Measurements from ENCODE around the gene GDAP1L1. TPM values are rescaled to one million over a fixed set of nuclear protein-coding genes. Genes with fewer than 3 reads are reported as not detected.

Gene GDAP1L1
- polyA plus RNA-seq, 1 donor from 2014 or later: not detected

DNA sequence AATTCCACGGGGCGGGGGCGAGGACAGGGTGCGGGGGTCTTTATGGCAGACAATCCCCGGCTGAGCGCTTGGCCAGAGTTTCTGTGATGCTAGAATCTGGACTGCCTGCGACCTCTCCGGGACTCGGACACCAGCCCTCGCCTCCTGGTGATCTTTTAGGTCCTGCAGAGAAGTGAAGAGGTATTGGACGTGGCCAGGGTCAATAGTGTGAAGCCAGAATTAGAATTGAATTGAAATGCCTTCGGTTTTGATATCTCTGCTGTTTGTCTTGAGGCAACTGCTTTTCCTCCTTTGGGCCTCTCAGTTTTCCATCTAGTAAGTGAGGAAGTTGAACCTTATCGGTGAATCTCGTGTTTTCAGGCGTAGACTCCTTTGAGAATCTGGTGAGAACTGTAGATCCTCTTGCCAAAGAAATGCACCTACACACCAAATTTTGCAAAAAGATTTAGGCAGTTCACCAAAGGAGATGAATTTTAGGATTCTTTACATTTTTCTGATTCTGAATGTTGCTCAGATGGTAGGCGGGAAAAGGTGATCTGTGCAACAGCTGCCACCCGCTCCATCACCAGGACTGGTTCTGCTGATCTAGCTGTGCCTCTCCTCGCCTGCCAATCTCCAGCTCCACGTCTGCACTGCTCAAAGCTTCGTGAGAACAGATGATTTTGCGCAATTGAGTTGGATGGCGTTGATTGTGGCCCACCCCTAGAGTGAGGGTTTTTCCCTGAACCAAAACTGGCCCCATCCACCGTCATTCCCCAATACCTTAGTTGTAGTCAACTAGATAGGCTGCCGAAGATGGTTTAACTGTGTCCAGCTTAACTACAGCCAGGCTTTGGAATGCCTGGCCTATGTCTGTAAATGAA lies 35.7 kb upstream of the GDAP1L1 start:
- Mint-ChIP-seq H3K27ac (peak overlapping the region; percentile 92 to 98 (median 98)), H3K4me1 (peaks cover 41 to 51% (median 42%) of the 10 kb centered on the region in 3 donors), H3K36me3 (peaks cover 6% of the 10 kb centered on the region), H3K27me3 (no peaks in the 10 kb centered on the region), H3K9me3 (no peaks in the 10 kb centered on the region), H3K4me3 (peak overlapping the region; percentile 87 to 95 (median 92))

DNA sequence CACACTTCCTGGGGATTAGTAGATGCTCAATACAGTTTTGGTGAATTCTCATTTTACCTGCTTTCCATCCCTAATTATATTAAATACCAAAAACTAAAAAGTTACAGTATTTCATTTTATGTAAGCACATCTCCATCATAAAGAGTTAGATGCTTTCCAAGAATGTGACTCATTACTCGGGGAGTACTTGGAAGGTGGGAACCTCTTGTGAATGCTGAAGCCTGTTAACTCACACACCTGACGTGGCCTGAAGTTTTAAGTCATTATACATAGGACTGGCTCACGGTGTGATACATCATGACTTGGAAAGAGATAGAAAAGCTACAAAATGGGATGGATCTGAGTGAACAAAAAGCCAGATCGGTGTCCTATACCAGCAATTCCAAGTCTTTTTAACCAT lies 34.3 kb upstream of the GDAP1L1 start:
- H3K4me3 Mint-ChIP-seq: no peak overlapping the region
- H3K4me1 Mint-ChIP-seq: peaks cover 33 to 46% (median 39%) of the 10 kb centered on the region in 3 donors
- peak overlapping the region in 2 of 3 donors; percentile 92 to 98 for H3K27ac Mint-ChIP-seq
- H3K27me3 Mint-ChIP-seq: no peaks in the 10 kb centered on the region
- peaks cover 5% of the 10 kb centered on the region for H3K36me3 Mint-ChIP-seq
- no peaks in the 10 kb centered on the region for H3K9me3 Mint-ChIP-seq

GRCh38 chr20:44215125-44215524 lies 32.0 kb upstream of the GDAP1L1 start:
- Mint-ChIP-seq H3K4me1 (peaks cover 26 to 37% (median 32%) of the 10 kb centered on the region in 3 donors), H3K9me3 (no peaks in the 10 kb centered on the region), H3K27me3 (no peaks in the 10 kb centered on the region), H3K4me3 (peak overlapping the region in 2 of 4 donors; percentile 5 to 34), H3K27ac (peak overlapping the region in 2 of 3 donors; percentile 12 to 65), H3K36me3 (peaks cover 6% of the 10 kb centered on the region)

- H3K36me3 Mint-ChIP-seq: peaks cover 6% of the 10 kb centered on the region
- H3K9me3 Mint-ChIP-seq: no peaks in the 10 kb centered on the region
- H3K27me3 Mint-ChIP-seq: no peaks in the 10 kb centered on the region
- peak overlapping the region in 3 of 4 donors; percentile 60 to 85 (median 84) for H3K4me3 Mint-ChIP-seq
- peaks cover 17 to 27% (median 24%) of the 10 kb centered on the region in 3 donors for H3K4me1 Mint-ChIP-seq
- H3K27ac Mint-ChIP-seq: peak overlapping the region in 2 of 3 donors; percentile 41 to 48
Measured at GRCh38 chr20:44217342-44218092, 29.6 kb upstream of the GDAP1L1 start.

DNA sequence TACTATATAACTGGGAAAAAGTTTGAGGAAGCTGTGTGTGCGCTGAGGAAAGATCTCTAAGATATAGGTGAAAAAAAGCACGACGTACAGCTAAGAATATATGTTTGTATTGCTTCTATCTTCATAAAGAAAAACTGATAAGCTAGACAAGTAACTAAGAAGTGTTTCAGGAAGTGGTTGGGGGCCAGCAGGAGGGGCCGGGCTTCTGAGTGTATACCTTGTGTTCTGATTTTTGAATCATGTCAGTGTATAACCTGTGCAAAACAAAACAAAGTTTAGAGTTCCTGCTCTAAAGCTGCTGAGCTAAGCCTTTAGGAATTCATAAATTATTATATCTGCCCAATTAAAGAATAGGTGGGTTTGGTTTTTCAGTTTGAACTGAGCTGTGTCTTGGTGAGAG lies 28.7 kb upstream of the GDAP1L1 start:
- Mint-ChIP-seq H3K36me3 (peaks cover 6% of the 10 kb centered on the region), H3K27ac (peak overlapping the region in 2 of 3 donors; percentile 12 to 48), H3K4me1 (peaks cover 17 to 27% (median 24%) of the 10 kb centered on the region in 3 donors), H3K27me3 (no peaks in the 10 kb centered on the region), H3K4me3 (peak overlapping the region in 2 of 4 donors; percentile 11 to 44), H3K9me3 (no peaks in the 10 kb centered on the region)

DNA sequence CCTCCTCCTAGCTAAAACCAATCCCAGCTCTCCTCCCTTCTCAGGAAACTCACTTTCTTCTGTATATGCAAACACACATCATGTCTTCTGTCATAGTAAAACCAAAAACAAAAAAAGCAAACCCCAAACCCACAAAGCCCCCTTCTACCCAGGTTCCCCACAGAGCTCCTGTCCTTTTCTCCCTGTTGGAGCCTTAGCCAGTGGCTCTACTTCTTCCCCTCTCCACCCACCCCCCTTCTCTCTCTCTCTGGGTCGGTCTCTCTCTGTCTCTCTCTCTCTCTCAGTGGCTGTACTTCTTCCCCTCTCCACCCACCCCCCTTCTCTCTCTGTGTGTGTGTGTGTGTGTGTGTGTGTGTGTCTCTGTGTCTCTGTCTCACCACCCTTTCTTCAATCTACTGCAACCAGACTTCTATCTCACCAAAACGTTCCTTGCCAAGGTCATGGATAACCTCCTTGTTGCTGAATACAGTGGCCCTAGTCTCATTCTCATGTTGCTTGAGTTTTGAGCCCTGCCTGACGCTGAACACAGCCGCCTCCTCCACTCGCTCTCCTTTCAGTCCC lies 27.9 kb upstream of the GDAP1L1 start:
- H3K9me3 Mint-ChIP-seq: no peaks in the 10 kb centered on the region
- H3K4me3 Mint-ChIP-seq: peak overlapping the region in 2 of 4 donors; percentile 3 to 10
- peaks cover 6% of the 10 kb centered on the region for H3K36me3 Mint-ChIP-seq
- no peaks in the 10 kb centered on the region for H3K27me3 Mint-ChIP-seq
- peak overlapping the region in 1 of 3 donors; percentile 2 for H3K27ac Mint-ChIP-seq
- peaks cover 17 to 27% (median 24%) of the 10 kb centered on the region in 3 donors for H3K4me1 Mint-ChIP-seq

DNA sequence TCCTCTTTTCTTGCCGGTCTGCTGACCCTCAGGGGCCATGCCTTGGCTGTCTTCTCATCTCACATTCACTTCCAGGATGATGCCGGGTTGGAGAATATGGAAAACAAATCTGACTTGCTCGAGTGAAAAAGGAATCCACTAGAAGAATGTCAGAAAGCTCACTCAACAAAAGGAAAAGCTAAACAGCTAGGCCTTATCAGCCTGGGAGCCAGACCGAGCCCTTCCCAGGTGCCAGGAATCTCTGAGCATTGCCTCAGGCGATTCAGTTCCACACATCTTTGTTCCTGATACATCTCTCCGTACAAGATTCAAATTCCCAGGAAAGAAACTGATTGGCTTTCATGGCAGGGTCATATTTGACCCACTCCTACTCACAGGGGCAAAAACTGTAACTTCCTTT lies 27.3 kb upstream of the GDAP1L1 start:
- H3K4me3 Mint-ChIP-seq: no peak overlapping the region
- peaks cover 17 to 27% (median 24%) of the 10 kb centered on the region in 3 donors for H3K4me1 Mint-ChIP-seq
- no peak overlapping the region for H3K27ac Mint-ChIP-seq
- no peaks in the 10 kb centered on the region for H3K9me3 Mint-ChIP-seq
- H3K27me3 Mint-ChIP-seq: no peaks in the 10 kb centered on the region
- peaks cover 10% of the 10 kb centered on the region for H3K36me3 Mint-ChIP-seq

GRCh38 chr20:44221368-44221954 lies 25.6 kb upstream of the GDAP1L1 start:
- Mint-ChIP-seq H3K4me1 (peaks cover 10 to 22% (median 14%) of the 10 kb centered on the region in 3 donors), H3K4me3 (no peak overlapping the region), H3K27ac (peak overlapping the region in 1 of 3 donors; percentile 37), H3K9me3 (no peaks in the 10 kb centered on the region), H3K27me3 (no peaks in the 10 kb centered on the region), H3K36me3 (peaks cover 7% of the 10 kb centered on the region)

DNA sequence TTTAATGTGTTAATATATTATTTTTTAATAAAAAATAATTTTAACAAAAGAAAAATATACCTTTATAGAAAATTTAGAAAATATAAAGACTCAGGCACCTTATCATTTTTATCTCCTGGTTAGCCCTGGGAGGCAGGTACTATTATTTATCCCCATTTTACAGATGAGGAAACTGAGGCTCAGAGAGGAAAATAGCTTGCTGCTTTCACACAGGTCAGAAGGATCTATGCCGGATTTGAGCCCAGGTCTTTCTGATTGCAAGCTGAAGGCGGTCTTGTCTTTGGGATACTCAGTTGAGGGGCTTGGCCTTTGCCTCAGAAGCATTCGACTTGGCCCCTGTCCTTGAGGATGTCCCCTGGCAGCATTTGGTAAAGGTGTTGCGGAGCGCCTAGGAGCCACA lies 25.1 kb upstream of the GDAP1L1 start:
- Mint-ChIP-seq H3K27me3 (no peaks in the 10 kb centered on the region), H3K27ac (no peak overlapping the region), H3K9me3 (no peaks in the 10 kb centered on the region), H3K4me3 (no peak overlapping the region), H3K36me3 (peaks cover 7% of the 10 kb centered on the region), H3K4me1 (peaks cover 10 to 22% (median 14%) of the 10 kb centered on the region in 3 donors)

GRCh38 chr20:44222633-44223368 lies 24.3 kb upstream of the GDAP1L1 start:
- H3K4me1 Mint-ChIP-seq: peaks cover 7 to 14% (median 9%) of the 10 kb centered on the region in 3 donors
- H3K27me3 Mint-ChIP-seq: no peaks in the 10 kb centered on the region
- no peak overlapping the region for H3K4me3 Mint-ChIP-seq
- peak overlapping the region in 2 of 3 donors; percentile 53 to 67 for H3K27ac Mint-ChIP-seq
- peaks cover 7% of the 10 kb centered on the region for H3K36me3 Mint-ChIP-seq
- H3K9me3 Mint-ChIP-seq: no peaks in the 10 kb centered on the region

DNA sequence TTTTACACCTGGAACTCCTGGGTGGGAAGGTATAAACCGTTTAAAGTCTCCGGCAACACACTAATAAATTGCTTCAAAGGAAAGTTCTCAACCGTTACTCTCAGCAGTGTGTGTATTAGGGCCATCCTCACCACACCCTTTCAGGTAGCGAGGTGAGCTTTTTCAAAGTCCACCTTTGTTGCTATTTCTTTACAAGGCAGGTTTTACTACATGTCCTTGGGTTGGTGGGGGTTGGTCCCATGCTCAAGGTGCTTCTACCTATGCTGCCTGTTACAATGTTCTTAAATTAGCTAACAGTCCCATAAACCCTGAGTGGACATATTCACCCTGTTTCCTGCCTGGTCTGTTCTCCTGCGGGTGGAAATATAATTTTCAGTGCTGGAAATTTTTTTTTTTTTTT lies 23.4 kb upstream of the GDAP1L1 start:
- H3K9me3 Mint-ChIP-seq: no peaks in the 10 kb centered on the region
- no peak overlapping the region for H3K4me3 Mint-ChIP-seq
- H3K36me3 Mint-ChIP-seq: peaks cover 7% of the 10 kb centered on the region

DNA sequence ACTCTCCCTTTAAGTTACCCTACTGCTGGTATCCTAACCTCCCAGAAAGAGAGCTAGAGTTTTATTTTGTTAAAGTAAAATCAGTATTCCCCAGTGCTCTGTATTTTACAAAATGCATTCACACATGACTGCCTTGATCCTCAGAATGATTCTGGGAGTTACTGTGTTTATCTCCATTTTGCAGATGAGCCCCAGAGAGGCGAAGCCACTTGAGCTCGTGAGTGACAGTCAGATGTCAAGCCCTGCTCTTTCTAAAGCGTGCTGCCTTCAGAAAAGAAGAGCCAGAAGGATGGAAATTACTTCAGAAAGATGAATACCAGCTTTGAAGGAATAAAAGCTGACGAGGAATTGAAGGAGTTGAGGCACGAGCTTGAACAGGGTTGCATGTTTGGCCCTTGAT lies 22.5 kb upstream of the GDAP1L1 start:
- Mint-ChIP-seq H3K36me3 (peaks cover 5% of the 10 kb centered on the region), H3K27ac (no peak overlapping the region), H3K4me3 (no peak overlapping the region), H3K9me3 (no peaks in the 10 kb centered on the region), H3K27me3 (no peaks in the 10 kb centered on the region), H3K4me1 (peaks cover 0 to 2% (median 0%) of the 10 kb centered on the region in 3 donors)

More for the DNA sequence above, 23.4 kb upstream of the GDAP1L1 start:
- Mint-ChIP-seq H3K27ac (no peak overlapping the region), H3K4me1 (peaks cover 4 to 5% (median 5%) of the 10 kb centered on the region in 3 donors), H3K27me3 (no peaks in the 10 kb centered on the region)

DNA sequence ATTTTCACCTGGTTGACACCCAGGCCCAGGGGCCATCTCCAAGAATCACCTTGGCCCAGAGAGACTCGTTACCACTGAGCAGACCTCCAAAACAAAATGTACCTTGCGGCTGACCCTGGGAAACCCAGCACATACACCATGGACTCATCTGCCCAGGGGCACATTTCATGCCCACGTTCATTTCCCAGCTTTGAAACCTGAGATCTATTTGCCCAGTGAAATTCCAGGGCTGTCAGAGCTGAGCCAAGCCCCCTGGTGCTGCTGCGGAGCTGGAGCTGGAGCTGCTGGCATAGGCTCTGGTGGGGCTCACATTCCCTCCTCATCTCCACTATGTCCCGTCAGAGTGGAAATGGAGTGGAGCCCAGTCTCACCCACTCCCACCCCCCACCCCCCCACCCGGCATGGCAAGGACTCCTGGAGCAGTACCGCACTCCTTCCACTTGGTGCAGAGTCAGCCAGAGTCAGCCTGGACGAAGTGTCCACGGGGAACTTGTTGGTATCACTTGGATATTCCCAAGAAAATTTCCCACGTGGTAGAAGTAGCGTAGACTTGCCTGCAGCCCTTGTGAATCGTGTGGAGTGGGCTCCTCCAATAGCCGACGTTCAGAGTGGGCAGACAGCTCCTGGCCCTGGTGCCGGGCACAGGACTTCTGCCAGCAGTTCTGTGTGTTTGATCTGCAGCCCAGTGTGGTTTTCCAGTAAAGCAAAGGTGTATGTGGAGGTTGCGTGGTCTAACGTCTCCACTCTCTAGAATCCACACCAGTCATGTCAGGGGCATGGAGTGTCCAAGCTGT lies 18.4 kb upstream of the GDAP1L1 start:
- Mint-ChIP-seq H3K4me1 (no peaks in the 10 kb centered on the region), H3K27me3 (peaks cover 1% of the 10 kb centered on the region), H3K4me3 (no peak overlapping the region), H3K9me3 (no peaks in the 10 kb centered on the region), H3K27ac (no peak overlapping the region), H3K36me3 (peaks cover 5% of the 10 kb centered on the region)

Measured in IgD-negative memory B cell (primary cell).